Endothelial cell of umbilical vein (primary cell): Measurements from ENCODE around the gene C16orf78. TPM values are rescaled to one million over a fixed set of nuclear protein-coding genes. Genes with fewer than 3 reads are reported as not detected.
A peak's percentile ranks its signal among the peaks of the same experiment; 100 is the strongest.

ENCODE experiments used
- BruUV-seq: library from RNA; stranded (reverse); fragments of 400-500 nt; replicated peaks from 2 replicates; lab custom pipeline; 2021; lab: Mats Ljungman, UMichigan
- CTCF ChIA-PET: fragments of 300-600, 350-600 bp; sonication (Branson Sonifier 250); formaldehyde crosslinking; loops from one replicate; lab custom pipeline; 2021; ENCODE audit warnings: antibody characterized with exemption, inconsistent platforms; lab: Charles Lee
- POLR2A ChIA-PET: fragments of 300-600, 350-600 bp; sonication (Branson Sonifier 250); formaldehyde crosslinking; loops from one replicate; lab custom pipeline; 2021; ENCODE audit warnings: antibody characterized with exemption, inconsistent platforms; lab: Charles Lee
- DNase-seq: peaks from one replicate; pipeline ENCODE4 v3.0.0-alpha.2; 2011; ENCODE audit warnings: low read depth, low spot score
- FAIRE-seq: peaks from 2 replicates; lab custom pipeline; 2011; peaks lifted over from hg19 to GRCh38; lab: Jason Lieb, UNC
- H2AFZ ChIP-seq: 2 replicates; pipeline ENCODE4 v1.6.0; 2012; ENCODE audit warnings: low read depth, low read length, control low read depth, inconsistent platforms
- H3K27ac ChIP-seq: 2 replicates; pipeline ENCODE4 v1.5.1; 2011; ENCODE audit warnings: low read depth, mild to moderate bottlenecking, control low read depth, low read length, moderate library complexity; ENCODE audit not compliant: insufficient read depth
- H3K27me3 ChIP-seq, 2 experiments: 2 replicates each; pipeline versions ENCODE4 v1.6.0 to v1.6.1; 2011; ENCODE audit warnings: low read length in 2 of 2, mixed read lengths in 1 of 2; ENCODE audit not compliant: control insufficient read depth in 2 of 2, insufficient read depth in 2 of 2
- H3K36me3 ChIP-seq, 2 experiments: 2 replicates in 1 of 2; 3 replicates in 1 of 2; pipeline ENCODE4 v1.5.1; 2011; ENCODE audit warnings: low read length in 2 of 2, mild to moderate bottlenecking in 1 of 2, moderate library complexity in 1 of 2; ENCODE audit not compliant: control insufficient read depth in 2 of 2, insufficient read depth in 2 of 2; ENCODE audit errors: extremely low read depth in 1 of 2
- H3K4me1 ChIP-seq: 3 replicates; pipeline ENCODE4 v1.5.1; 2011; ENCODE audit warnings: mild to moderate bottlenecking, low read length; ENCODE audit not compliant: control insufficient read depth, insufficient read depth; ENCODE audit errors: extremely low read depth
- H3K4me2 ChIP-seq: 2 replicates; pipeline ENCODE4 v1.6.1; 2011; ENCODE audit warnings: low read length, control low read depth, mixed read lengths; ENCODE audit not compliant: insufficient read depth
- H3K4me3 ChIP-seq, 3 experiments: fragments of 200-600 bp in 1 of 3; sonication (generic), shearing (Covaris generic) in 1 of 3; replicated peaks in 1 of 3; 2 replicates each; pipeline ENCODE4 v1.5.1; 2011 to 2016; ENCODE audit warnings: control low read depth in 3 of 3, low read length in 3 of 3, mild to moderate bottlenecking in 2 of 3, inconsistent platforms in 1 of 3, low read depth in 1 of 3, moderate library complexity in 1 of 3; ENCODE audit not compliant: insufficient read depth in 1 of 3
- H3K79me2 ChIP-seq: 2 replicates; pipeline ENCODE4 v1.6.0; 2012; ENCODE audit warnings: low read length, inconsistent platforms; ENCODE audit not compliant: control insufficient read depth, insufficient read depth
- H3K9ac ChIP-seq: replicated peaks from 2 replicates; pipeline ENCODE3; 2011; ENCODE audit warnings: low read length, control low read depth; ENCODE audit not compliant: insufficient read depth; ENCODE audit errors: extremely low read depth
- H3K9me1 ChIP-seq: replicated peaks from 3 replicates; pipeline ENCODE4 v1.6.0; 2011; ENCODE audit warnings: mild to moderate bottlenecking, low read length; ENCODE audit not compliant: control insufficient read depth, insufficient read depth; ENCODE audit errors: extremely low read depth
- H3K9me3 ChIP-seq: replicated peaks from 2 replicates; pipeline ENCODE4 v1.5.1; 2012; ENCODE audit warnings: low read length, inconsistent platforms; ENCODE audit not compliant: control insufficient read depth, insufficient read depth
- H4K20me1 ChIP-seq: replicated peaks from 2 replicates; pipeline ENCODE3; 2011; ENCODE audit warnings: mild to moderate bottlenecking, low read length; ENCODE audit not compliant: control insufficient read depth, insufficient read depth; ENCODE audit errors: extremely low read depth
- FOS ChIP-seq: IDR thresholded peaks from 2 replicates; pipeline ENCODE4 v1.6.1; 2011; ENCODE audit warnings: mild to moderate bottlenecking, low read length, moderate library complexity, borderline replicate concordance; ENCODE audit not compliant: insufficient read depth
- JUN ChIP-seq: IDR thresholded peaks from 2 replicates; pipeline ENCODE4 v1.6.1; 2011; ENCODE audit warnings: borderline replicate concordance, low read depth; ENCODE audit not compliant: insufficient read length, insufficient read depth
- POLR2A ChIP-seq: IDR thresholded peaks from 2 replicates; pipeline ENCODE4 v1.6.1; 2012; ENCODE audit warnings: low read depth, mild to moderate bottlenecking, control low read depth, low read length
- POLR2AphosphoS5 ChIP-seq: IDR thresholded peaks from 2 replicates; pipeline ENCODE4 v1.6.1; 2012; ENCODE audit warnings: low read depth, mild to moderate bottlenecking, control low read depth, low read length, moderate library complexity; ENCODE audit not compliant: insufficient read depth
- dilution Hi-C: fragments of 300-500 bp; cut with MboI; formaldehyde crosslinking; loops from one replicate; pipeline ENCODE4 v1.15.0; 2019; ENCODE audit warnings: low sequenced_read_pairs; ENCODE audit not compliant: extremely low pct_ligation_motif_present
- intact Hi-C: fragments of 100-400 bp; cut with micrococcal nuclease; formaldehyde crosslinking; loops from one replicate; pipeline ENCODE4 v1.10.0; 2022
- polyA plus RNA-seq, 4 experiments: library from polyadenylated mRNA; depleted of rRNA in 3 of 4; stranded (reverse) in 3 of 4; unstranded in 1 of 4; fragments of >200 nt; gene quantifications; 2 replicates each; pipeline versions ENCODE4 v1.2.1 to v1.2.3, GENCODE V29; 2011 to 2012; ENCODE audit warnings: missing spikeins in 1 of 4
- total RNA-seq: library from RNA; stranded (reverse); gene quantifications from 2 replicates; pipeline ENCODE4 v1.2.3, GENCODE V29; 2021
- TF ChIP-seq, protein P1 (sequence below), 2 donors: IDR thresholded peaks; 1 replicate in 1 of 2; 2 replicates in 1 of 2; pipeline ENCODE4 v1.5.1; 2011; ENCODE audit warnings: low read length in 2 of 2, mild to moderate bottlenecking in 2 of 2, moderate library complexity in 2 of 2, control low read depth in 1 of 2, inconsistent platforms in 1 of 2, low read depth in 1 of 2; ENCODE audit not compliant: insufficient read depth in 1 of 2; ENCODE audit errors: extremely low read depth in 1 of 2

The C16orf78 gene
- total and polyA plus RNA-seq, 2 donors (not counting 3 experiments of a cell fraction or from before 2014, with no cell fraction given) = not detected

DNA sequence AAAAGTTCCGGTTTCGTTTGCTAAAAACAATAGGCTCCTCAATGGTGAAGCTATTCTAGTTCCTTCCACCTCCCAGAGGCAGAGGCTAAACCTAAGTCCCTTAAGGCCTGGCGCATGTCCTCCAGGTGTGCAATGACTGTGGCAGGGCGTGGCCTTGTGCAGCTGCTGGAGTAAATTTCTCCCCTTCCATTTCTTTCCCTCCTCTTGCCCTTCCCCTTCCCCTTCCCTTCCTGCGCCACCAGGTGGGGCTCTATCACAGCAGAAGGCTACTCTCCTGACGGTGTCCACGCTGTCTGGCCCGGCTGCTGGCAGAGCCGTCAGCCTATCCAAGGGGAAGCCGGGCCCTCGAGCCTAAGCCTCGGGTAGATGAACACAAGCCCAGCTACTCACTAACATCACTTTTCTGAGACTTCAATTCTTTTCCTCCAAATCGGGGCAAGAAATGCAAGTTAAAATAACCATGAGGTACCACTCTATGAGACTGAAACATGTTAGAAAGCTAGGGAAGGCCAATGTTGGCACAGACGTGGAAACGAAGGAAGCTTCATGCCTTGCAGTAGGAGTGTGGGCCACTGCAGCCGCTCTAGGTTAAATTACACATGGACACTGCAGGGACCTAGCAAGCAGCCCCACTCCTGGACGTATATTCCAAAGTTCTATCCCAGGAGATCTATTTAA, 34.4 kb downstream of the C16orf78 start:
- H3K27ac ChIP-seq = no peak overlapping the region
- H3K79me2 ChIP-seq = no peaks in the 10 kb centered on the region
- DNase-seq = peak; percentile 72
- H3K27me3 ChIP-seq = no peaks in the 10 kb centered on the region
- BruUV-seq = no TSS peak
- no peaks in the 10 kb centered on the region for H3K4me1 ChIP-seq
- no peaks in the 10 kb centered on the region for H3K36me3 ChIP-seq
- H3K9ac ChIP-seq = no peak overlapping the region
- intact Hi-C loops = loop anchor here (1.0 to 10.0 kb wide), 7 partner anchors 84 to 514 kb away; no protein-coding TSS in a partner anchor
- dilution Hi-C loops = no loop called here
- no peak overlapping the region for H3K4me3 ChIP-seq
- no peak overlapping the region for H3K4me2 ChIP-seq
- H3K9me3 ChIP-seq = no peaks in the 10 kb centered on the region
- H2AFZ ChIP-seq = no peak overlapping the region
- POLR2A ChIA-PET = no interaction called here
- peak; percentile 21 for FAIRE-seq
- no peaks in the 10 kb centered on the region for H4K20me1 ChIP-seq
- TF ChIP-seq FOS = no peak
- TF ChIP-seq, protein P1, sequence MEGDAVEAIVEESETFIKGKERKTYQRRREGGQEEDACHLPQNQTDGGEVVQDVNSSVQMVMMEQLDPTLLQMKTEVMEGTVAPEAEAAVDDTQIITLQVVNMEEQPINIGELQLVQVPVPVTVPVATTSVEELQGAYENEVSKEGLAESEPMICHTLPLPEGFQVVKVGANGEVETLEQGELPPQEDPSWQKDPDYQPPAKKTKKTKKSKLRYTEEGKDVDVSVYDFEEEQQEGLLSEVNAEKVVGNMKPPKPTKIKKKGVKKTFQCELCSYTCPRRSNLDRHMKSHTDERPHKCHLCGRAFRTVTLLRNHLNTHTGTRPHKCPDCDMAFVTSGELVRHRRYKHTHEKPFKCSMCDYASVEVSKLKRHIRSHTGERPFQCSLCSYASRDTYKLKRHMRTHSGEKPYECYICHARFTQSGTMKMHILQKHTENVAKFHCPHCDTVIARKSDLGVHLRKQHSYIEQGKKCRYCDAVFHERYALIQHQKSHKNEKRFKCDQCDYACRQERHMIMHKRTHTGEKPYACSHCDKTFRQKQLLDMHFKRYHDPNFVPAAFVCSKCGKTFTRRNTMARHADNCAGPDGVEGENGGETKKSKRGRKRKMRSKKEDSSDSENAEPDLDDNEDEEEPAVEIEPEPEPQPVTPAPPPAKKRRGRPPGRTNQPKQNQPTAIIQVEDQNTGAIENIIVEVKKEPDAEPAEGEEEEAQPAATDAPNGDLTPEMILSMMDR (IDR thresholded peaks at IDR 0.05; ENCODE audit: extremely low read depth in 1 of 2, insufficient read depth in 1 of 2, low read depth in 1 of 2, low read length in 2 of 2) = peak; percentile 71 to 81
- CTCF ChIA-PET = interaction anchor here (0.7 to 2.9 kb wide), 15 partner anchors 10 to 1398 kb away, joined by 3 to 43 read pairs (median 3); partner anchors contain the start of gene CNEP1R1
- no peaks in the 10 kb centered on the region for H3K9me1 ChIP-seq

DNA sequence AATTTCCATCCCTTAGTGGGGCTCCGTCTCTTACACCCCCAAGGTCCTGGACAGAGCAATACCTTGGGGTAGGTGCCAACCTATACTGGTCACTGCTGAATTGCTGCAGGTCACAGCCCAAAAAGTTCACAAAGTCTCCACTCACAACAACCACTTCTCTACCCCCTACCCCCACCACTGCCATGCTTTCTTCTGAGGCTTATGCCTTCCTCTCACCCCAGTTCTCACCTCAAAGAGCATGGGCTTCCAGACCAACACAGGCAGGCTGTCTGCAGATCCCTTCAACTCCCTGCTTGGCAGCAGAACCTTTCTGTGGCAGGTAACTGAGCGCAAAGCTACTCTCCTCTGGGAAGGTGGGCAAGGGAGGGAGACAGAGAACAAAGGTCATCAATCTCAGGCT, 35.5 kb downstream of the C16orf78 start:
- Histone ChIP-seq H3K4me1 (no peaks in the 10 kb centered on the region), H3K9me1 (no peaks in the 10 kb centered on the region), H3K9me3 (no peaks in the 10 kb centered on the region), H4K20me1 (no peaks in the 10 kb centered on the region), H3K27me3 (no peaks in the 10 kb centered on the region), H3K9ac (no peak overlapping the region), H3K4me2 (no peak overlapping the region), H3K79me2 (no peaks in the 10 kb centered on the region), H3K27ac (no peak overlapping the region), H2AFZ (no peak overlapping the region), H3K4me3 (no peak overlapping the region), H3K36me3 (no peaks in the 10 kb centered on the region)
- intact Hi-C loops (loop anchor here (10.0 kb wide), 1 partner anchor 346 kb away; no protein-coding TSS in a partner anchor), dilution Hi-C loops (no loop called here)
- no peak for TF ChIP-seq JUN
- no peak for TF ChIP-seq POLR2A
- no peak for TF ChIP-seq FOS
- no peak for TF ChIP-seq POLR2AphosphoS5
- FAIRE-seq (no peak), DNase-seq (no peak)
- ChIA-PET CTCF (interaction anchor here (1.2 to 2.9 kb wide), 2 partner anchors 502 to 512 kb away, joined by 3 to 43 read pairs; no protein-coding TSS in a partner anchor), POLR2A (no interaction called here)
- no TSS peak for BruUV-seq
